Astrocyte (in vitro differentiated cells and primary cell): ENCODE data around the gene ARHGAP26.

ENCODE experiments used
- CTCF ChIP-seq: IDR thresholded peaks from 2 replicates; pipeline ENCODE4 v1.5.1; 2011; ENCODE audit warnings: low read depth, mild to moderate bottlenecking, inconsistent platforms, low read length, moderate library complexity; ENCODE audit not compliant: insufficient read depth
- EZH2 ChIP-seq: IDR thresholded peaks from 2 replicates; pipeline ENCODE4 v1.6.1; 2012; ENCODE audit warnings: mild to moderate bottlenecking, low read length, inconsistent platforms; ENCODE audit not compliant: insufficient read depth

DNA sequence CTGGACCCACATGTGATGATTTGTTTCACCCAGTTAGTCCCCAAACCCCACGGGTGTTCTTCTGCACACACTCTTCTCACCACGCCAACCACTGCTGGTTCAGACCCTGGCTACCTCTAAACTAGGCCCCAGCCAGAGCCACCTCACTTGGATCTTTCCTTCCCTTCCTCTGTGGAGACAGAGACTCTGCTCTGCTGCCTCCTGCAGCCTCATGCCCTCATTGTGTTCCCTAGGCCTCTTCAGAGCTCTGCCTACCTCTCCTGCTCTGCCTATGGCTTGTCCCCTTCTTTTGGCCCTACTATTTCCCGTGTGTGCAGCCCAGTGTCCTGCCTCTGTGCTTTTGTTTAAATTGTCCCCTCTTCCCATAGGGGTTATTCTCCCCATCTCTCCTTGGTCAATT lies 79.7 kb downstream of the ARHGAP26 start:
- TF ChIP-seq CTCF (no peak), EZH2 (no peak)
